ENCODE measurements around the gene TMCC3.

The TMCC3 gene

GRCh38 chr12:94673496-94673895 lies 23.1 kb upstream of the TMCC3 start:
- no peak for DNase-seq (ENCODE audit: low read depth)

- DNase-seq (ENCODE audit: low read depth) = no peak
Observed at GRCh38 chr12:94671917-94672316, 21.6 kb upstream of the TMCC3 start.

GRCh38 chr12:94670898-94671297 lies 20.5 kb upstream of the TMCC3 start:
- DNase-seq (ENCODE audit: low read depth) = no peak

GRCh38 chr12:94670075-94670474 lies 19.7 kb upstream of the TMCC3 start:
- DNase-seq (ENCODE audit: low read depth) = no peak

GRCh38 chr12:94667031-94667540 lies 16.7 kb upstream of the TMCC3 start:
- no peak for DNase-seq (ENCODE audit: low read depth)

GRCh38 chr12:94666158-94666557 lies 15.8 kb upstream of the TMCC3 start:
- DNase-seq (ENCODE audit: low read depth) = no peak

- DNase-seq (ENCODE audit: low read depth) = no peak
Observed at GRCh38 chr12:94663702-94664101, 13.3 kb upstream of the TMCC3 start.

GRCh38 chr12:94663071-94663470 lies 12.7 kb upstream of the TMCC3 start:
- DNase-seq (ENCODE audit: low read depth) = no peak

- DNase-seq (ENCODE audit: low read depth) = no peak
Observed at GRCh38 chr12:94660436-94660835, 10.1 kb upstream of the TMCC3 start.

- no peak for DNase-seq (ENCODE audit: low read depth)
Observed at GRCh38 chr12:94659346-94659930, 9.1 kb upstream of the TMCC3 start.

- DNase-seq (ENCODE audit: low read depth) = no peak
Observed at GRCh38 chr12:94658931-94659330, 8.6 kb upstream of the TMCC3 start.

GRCh38 chr12:94656556-94656955 lies 6.2 kb upstream of the TMCC3 start:
- no peak for DNase-seq (ENCODE audit: low read depth)

- no peak for DNase-seq (ENCODE audit: low read depth)
Observed at GRCh38 chr12:94649349-94650142, 811 bp downstream of the TMCC3 start.

- DNase-seq (ENCODE audit: low read depth) = no peak
Observed at GRCh38 chr12:94648578-94648977, 1.8 kb downstream of the TMCC3 start.

- no peak for DNase-seq (ENCODE audit: low read depth)
Observed at GRCh38 chr12:94644141-94644979, 6.0 kb downstream of the TMCC3 start.

- DNase-seq (ENCODE audit: low read depth) = no peak
Observed at GRCh38 chr12:94643606-94644005, 6.8 kb downstream of the TMCC3 start.

- no peak for DNase-seq (ENCODE audit: low read depth)
Observed at GRCh38 chr12:94641283-94641682, 9.1 kb downstream of the TMCC3 start.

- no peak for DNase-seq (ENCODE audit: low read depth)
Observed at GRCh38 chr12:94640134-94640928, 10.0 kb downstream of the TMCC3 start.

GRCh38 chr12:94638521-94638920 lies 11.8 kb downstream of the TMCC3 start:
- no peak for DNase-seq (ENCODE audit: low read depth)

GRCh38 chr12:94637390-94638113 lies 12.8 kb downstream of the TMCC3 start:
- no peak for DNase-seq (ENCODE audit: low read depth)

- no peak for DNase-seq (ENCODE audit: low read depth)
Observed at GRCh38 chr12:94636462-94637085, 13.8 kb downstream of the TMCC3 start.

Data from T follicular helper cell (primary cell).